GM10266 (cell line): Measurements from ENCODE around the gene YIPF1.

Experiments used
- DNase-seq: peaks from one replicate; pipeline ENCODE4 v3.0.0; 2012; ENCODE audit errors: extremely low spot score
- CTCF ChIP-seq: IDR thresholded peaks from 2 replicates; pipeline ENCODE4 v1.5.1; 2012; ENCODE audit warnings: mild to moderate bottlenecking, low read depth; ENCODE audit not compliant: control insufficient read depth, insufficient read depth; ENCODE audit errors: missing control alignments

The YIPF1 gene

GRCh38 chr1:53804791-53805505 lies 84.6 kb downstream of the YIPF1 start:
- TF ChIP-seq CTCF: no peak

GRCh38 chr1:53804181-53804580 lies 85.4 kb downstream of the YIPF1 start:
- no peak for TF ChIP-seq CTCF
- DNase-seq: no peak

More at GRCh38 chr1:53804791-53805505, 84.6 kb downstream of the YIPF1 start:
- DNase-seq: no peak
